Stimulated activated CD8-positive, alpha-beta memory T cell treated with anti-CD3 and anti-CD28 coated beads, Interleukin-12 subunit alpha, Interleukin-12 subunit beta, amount 100 ng/mL, for 4 hours (primary cell): ENCODE data around the gene IWS1.
"Not testable (repeated sequence)": the region's sequence is repeated elsewhere in the genome, so short reads cannot be mapped to it uniquely, and the experiment has no call there.

Experiments
- DNase-seq: peaks from one replicate; pipeline ENCODE4 v3.0.0-alpha.2; 2020; ENCODE audit warnings: low read depth

IWS1 gene

GRCh38 chr2:127527001-127527804 lies 914 bp upstream of the IWS1 start:
- no peak for DNase-seq

- DNase-seq: no peak
Observed at GRCh38 chr2:127525691-127526131, 578 bp downstream of the IWS1 start.

- not testable (repeated sequence) for DNase-seq
Observed at GRCh38 chr2:127524198-127524834, 2.0 kb downstream of the IWS1 start.

- DNase-seq: no peak
Observed at GRCh38 chr2:127523269-127523939, 2.9 kb downstream of the IWS1 start.

- DNase-seq: no peak
Observed at GRCh38 chr2:127520424-127520823, 5.9 kb downstream of the IWS1 start.

GRCh38 chr2:127517465-127517864 lies 8.8 kb downstream of the IWS1 start:
- DNase-seq: no peak

GRCh38 chr2:127516041-127516762 lies 10.1 kb downstream of the IWS1 start:
- DNase-seq: no peak

GRCh38 chr2:127515383-127515915 lies 10.8 kb downstream of the IWS1 start:
- no peak for DNase-seq

- DNase-seq: no peak
Observed at GRCh38 chr2:127514485-127514884, 11.8 kb downstream of the IWS1 start.

- DNase-seq: no peak
Observed at GRCh38 chr2:127514076-127514475, 12.2 kb downstream of the IWS1 start.

GRCh38 chr2:127512362-127512761 lies 13.9 kb downstream of the IWS1 start:
- DNase-seq: no peak

- no peak for DNase-seq
Observed at GRCh38 chr2:127511917-127512316, 14.4 kb downstream of the IWS1 start.

GRCh38 chr2:127511090-127511695 lies 15.1 kb downstream of the IWS1 start:
- no peak for DNase-seq

GRCh38 chr2:127510073-127510472 lies 16.2 kb downstream of the IWS1 start:
- no peak for DNase-seq

- no peak for DNase-seq
Observed at GRCh38 chr2:127508631-127509034, 17.7 kb downstream of the IWS1 start.

- no peak for DNase-seq
Observed at GRCh38 chr2:127508023-127508630, 18.2 kb downstream of the IWS1 start.

- DNase-seq: no peak
Observed at GRCh38 chr2:127506510-127506909, 19.8 kb downstream of the IWS1 start.

- no peak for DNase-seq
Observed at GRCh38 chr2:127504552-127505430, 21.5 kb downstream of the IWS1 start.

- no peak for DNase-seq
Observed at GRCh38 chr2:127503491-127503890, 22.8 kb downstream of the IWS1 start.

- DNase-seq: no peak
Observed at GRCh38 chr2:127498386-127498785, 27.9 kb downstream of the IWS1 start.
